ENCODE measurements around the gene ABHD17B.

- no peak for TF ChIP-seq EZH2phosphoT487 (IDR thresholded peaks at IDR 0.05; ENCODE audit: insufficient read depth, low read depth)
- no peak for TF ChIP-seq EZH2 (IDR thresholded peaks at IDR 0.05; ENCODE audit: insufficient read depth, poor library complexity, severe bottlenecking)
Observed at GRCh38 chr9:71921190-71921814, 10.3 kb upstream of the ABHD17B start.
